SK-N-SH treated with all-trans-retinoic acid at 6 μM for 48 hours (cell line): Measurements from ENCODE around the gene HES1.
A peak's percentile ranks its signal among the peaks of the same experiment; 100 is the strongest.

Experiments used
- ATAC-seq: fragments of 200-7000 bp; cut with Tn5 transposase; 3 replicates; pipeline ENCODE4 v1.9.1; 2020; ENCODE audit warnings: mild to moderate bottlenecking, moderate library complexity
- BACH2 ChIP-seq: fragments of 250-450 bp; sonication (Bioruptor Pico); IDR thresholded peaks from 2 replicates; pipeline ENCODE4 v1.9.0; 2021; ENCODE audit warnings: mild to moderate bottlenecking, borderline replicate concordance
- CSDC2 ChIP-seq: fragments of 250-450 bp; sonication (Bioruptor Pico); IDR thresholded peaks from 2 replicates; pipeline ENCODE4 v1.5.0; 2020; ENCODE audit warnings: mild to moderate bottlenecking, moderate library complexity
- CSRNP3 ChIP-seq: fragments of 250-450 bp; sonication (Bioruptor Pico); IDR thresholded peaks from 2 replicates; pipeline ENCODE4 v1.5.1; 2021; ENCODE audit warnings: mild to moderate bottlenecking, moderate library complexity
- ESRRG ChIP-seq: fragments of 250-450 bp; sonication (Bioruptor Pico); IDR thresholded peaks from 2 replicates; pipeline ENCODE4 v1.6.1; 2021; ENCODE audit warnings: mild to moderate bottlenecking
- GLIS3 ChIP-seq: fragments of 250-450 bp; sonication (Bioruptor Pico); IDR thresholded peaks from 2 replicates; pipeline ENCODE4 v1.5.0; 2020; ENCODE audit warnings: mild to moderate bottlenecking, moderate library complexity
- ISL1 ChIP-seq: fragments of 250-450 bp; sonication (Bioruptor Pico); IDR thresholded peaks from 2 replicates; pipeline ENCODE4 v2.1.2; 2022; ENCODE audit warnings: mild to moderate bottlenecking, moderate library complexity
- OSR1 ChIP-seq: fragments of 250-450 bp; sonication (Bioruptor Pico); IDR thresholded peaks from 2 replicates; pipeline ENCODE4 v1.8.0; 2022; ENCODE audit warnings: moderate library complexity, mild to moderate bottlenecking, inconsistent platforms
- PATZ1 ChIP-seq: fragments of 250-450 bp; sonication (Bioruptor Pico); IDR thresholded peaks from 2 replicates; pipeline ENCODE4 v1.8.0; 2020; ENCODE audit warnings: mild to moderate bottlenecking, moderate library complexity, borderline replicate concordance
- POU6F1 ChIP-seq: fragments of 250-450 bp; sonication (Bioruptor Pico); IDR thresholded peaks from 2 replicates; pipeline ENCODE4 v1.8.0; 2021; ENCODE audit warnings: low read depth, mild to moderate bottlenecking, moderate library complexity, borderline replicate concordance
- PPARA ChIP-seq: fragments of 250-450 bp; sonication (Bioruptor Pico); IDR thresholded peaks from 2 replicates; pipeline ENCODE4 v1.5.0; 2020; ENCODE audit warnings: mild to moderate bottlenecking, borderline replicate concordance
- RARB ChIP-seq: fragments of 250-450 bp; sonication (Bioruptor Pico); IDR thresholded peaks from 2 replicates; pipeline ENCODE4 v1.8.0; 2021; ENCODE audit warnings: mild to moderate bottlenecking, moderate library complexity
- SNAI2 ChIP-seq: fragments of 250-450 bp; sonication (Bioruptor Pico); IDR thresholded peaks from 2 replicates; pipeline ENCODE4 v1.5.0; 2020; ENCODE audit warnings: mild to moderate bottlenecking, moderate library complexity
- TCF4 ChIP-seq: fragments of 250-450 bp; sonication (Bioruptor Pico); IDR thresholded peaks from 2 replicates; pipeline ENCODE4 v1.8.0; 2021; ENCODE audit warnings: mild to moderate bottlenecking, moderate library complexity, borderline replicate concordance
- ZC3H10 ChIP-seq: fragments of 250-450 bp; sonication (Bioruptor Pico); IDR thresholded peaks from 2 replicates; pipeline ENCODE4 v1.5.1; 2021; ENCODE audit warnings: mild to moderate bottlenecking, moderate library complexity
- ZFP3 ChIP-seq: fragments of 250-450 bp; sonication (Bioruptor Pico); IDR thresholded peaks from 2 replicates; pipeline ENCODE4 v1.5.0; 2020; ENCODE audit warnings: mild to moderate bottlenecking, moderate library complexity
- ZFP30 ChIP-seq: fragments of 450-650 bp; formaldehyde crosslinking; IDR thresholded peaks from 2 replicates; pipeline ENCODE4 v1.5.0; 2022; ENCODE audit warnings: mild to moderate bottlenecking, moderate library complexity
- ZNF565 ChIP-seq: fragments of 450-650 bp; formaldehyde crosslinking; conservative IDR thresholded peaks from 2 replicates; pipeline ENCODE4 v1.5.0; 2020; ENCODE audit warnings: low read depth, mild to moderate bottlenecking, moderate library complexity
- ZNF70 ChIP-seq: fragments of 450-650 bp; formaldehyde crosslinking; IDR thresholded peaks from 2 replicates; pipeline ENCODE4 v1.5.0; 2020; ENCODE audit warnings: mild to moderate bottlenecking, moderate library complexity
- ZNF8 ChIP-seq: fragments of 450-650 bp; formaldehyde crosslinking; IDR thresholded peaks from 2 replicates; pipeline ENCODE4 v1.5.0; 2020; ENCODE audit warnings: mild to moderate bottlenecking, moderate library complexity
- TF ChIP-seq, protein P1 (sequence below): fragments of 250-450 bp; sonication (Bioruptor Pico); IDR thresholded peaks from 2 replicates; pipeline ENCODE4 v1.5.1; 2020; ENCODE audit warnings: low read depth, mild to moderate bottlenecking, moderate library complexity

Gene HES1

GRCh38 chr3:194162817-194163584 lies 27.1 kb downstream of the HES1 start (continued):
- TF ChIP-seq GLIS3 (CRISPR knock-in tag) (no peak), CSRNP3 (CRISPR knock-in tag) (no peak), ISL1 (CRISPR knock-in tag) (no peak), ZNF70 (CRISPR knock-in tag) (no peak), PATZ1 (CRISPR knock-in tag) (no peak), SNAI2 (CRISPR knock-in tag) (no peak), ZNF565 (CRISPR knock-in tag) (no peak), BACH2 (no peak)

GRCh38 chr3:194163697-194164096 lies 27.7 kb downstream of the HES1 start:
- ATAC-seq = no peak
- no peak for TF ChIP-seq PATZ1 (CRISPR knock-in tag)
- no peak for TF ChIP-seq POU6F1 (CRISPR knock-in tag)
- TF ChIP-seq PPARA (CRISPR knock-in tag) = no peak
- no peak for TF ChIP-seq ESRRG (CRISPR knock-in tag)
- no peak for TF ChIP-seq ZC3H10 (CRISPR knock-in tag)

DNA sequence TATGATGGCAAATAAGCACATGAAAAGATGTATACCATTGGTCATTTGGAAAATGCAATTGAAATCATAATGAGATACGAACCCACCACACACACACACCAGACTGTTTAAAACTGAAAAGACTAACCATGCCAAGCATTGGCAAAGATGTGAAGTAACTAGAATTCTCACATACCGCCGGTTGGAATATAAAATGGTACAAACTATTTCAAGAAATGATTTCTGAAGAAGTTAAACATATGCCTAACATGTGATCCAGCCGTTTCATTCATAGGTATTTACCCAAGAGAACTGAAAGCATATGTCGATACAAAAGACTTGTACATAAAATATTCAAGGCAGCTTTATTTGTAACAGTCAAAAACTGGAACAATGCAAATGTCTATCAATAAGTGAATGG lies 28.9 kb downstream of the HES1 start:
- TF ChIP-seq PPARA (CRISPR knock-in tag) (no peak), ESRRG (CRISPR knock-in tag) (no peak)
- no peak for ATAC-seq

DNA sequence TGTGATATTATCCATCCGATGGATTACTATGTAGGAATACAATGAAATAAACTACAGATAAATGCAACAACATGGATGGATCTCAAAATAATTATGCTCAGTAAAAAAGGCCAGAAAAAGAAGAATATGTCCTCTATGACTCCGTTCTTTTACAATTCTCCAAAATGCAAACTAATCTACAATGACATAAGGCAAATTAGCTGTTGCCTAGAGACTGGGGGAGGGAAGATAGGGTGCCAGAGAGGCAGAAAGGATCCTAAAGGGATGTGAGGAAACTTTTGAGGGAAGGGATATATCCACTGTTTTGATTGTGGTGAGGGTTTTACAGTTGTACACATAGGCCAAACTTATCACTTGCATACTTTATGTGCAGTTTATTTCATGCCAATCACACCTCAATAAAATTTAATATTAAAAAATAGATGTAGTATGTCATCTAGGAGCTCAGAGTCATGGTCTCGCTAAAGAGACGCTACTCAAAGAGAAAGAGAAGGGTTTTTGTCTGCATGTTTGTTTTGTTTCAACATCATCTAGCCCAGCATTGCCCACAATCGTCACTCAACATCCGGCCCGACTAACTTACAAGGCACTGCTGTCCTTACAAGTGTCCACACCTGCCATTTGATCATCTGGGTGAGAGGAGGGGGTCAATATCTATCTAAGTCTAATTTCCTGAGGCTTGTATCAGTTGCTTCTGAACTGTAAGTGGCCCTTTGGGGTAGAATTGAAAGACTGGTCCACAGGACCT lies 29.5 kb downstream of the HES1 start:
- no peak for ATAC-seq
- TF ChIP-seq CSDC2 (CRISPR knock-in tag) = no peak
- TF ChIP-seq ZC3H10 (CRISPR knock-in tag) = no peak
- no peak for TF ChIP-seq TCF4 (CRISPR knock-in tag)
- TF ChIP-seq OSR1 (CRISPR knock-in tag) = no peak

- peak; percentile 78 for ATAC-seq
- no peak for TF ChIP-seq POU6F1 (CRISPR knock-in tag)
- TF ChIP-seq SNAI2 (CRISPR knock-in tag) = no peak
- TF ChIP-seq, protein P1, sequence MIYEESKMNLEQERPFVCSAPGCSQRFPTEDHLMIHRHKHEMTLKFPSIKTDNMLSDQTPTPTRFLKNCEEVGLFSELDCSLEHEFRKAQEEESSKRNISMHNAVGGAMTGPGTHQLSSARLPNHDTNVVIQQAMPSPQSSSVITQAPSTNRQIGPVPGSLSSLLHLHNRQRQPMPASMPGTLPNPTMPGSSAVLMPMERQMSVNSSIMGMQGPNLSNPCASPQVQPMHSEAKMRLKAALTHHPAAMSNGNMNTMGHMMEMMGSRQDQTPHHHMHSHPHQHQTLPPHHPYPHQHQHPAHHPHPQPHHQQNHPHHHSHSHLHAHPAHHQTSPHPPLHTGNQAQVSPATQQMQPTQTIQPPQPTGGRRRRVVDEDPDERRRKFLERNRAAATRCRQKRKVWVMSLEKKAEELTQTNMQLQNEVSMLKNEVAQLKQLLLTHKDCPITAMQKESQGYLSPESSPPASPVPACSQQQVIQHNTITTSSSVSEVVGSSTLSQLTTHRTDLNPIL (CRISPR knock-in tag) = no peak
- TF ChIP-seq BACH2 = no peak
- TF ChIP-seq ZFP3 (CRISPR knock-in tag) = peak; percentile 78
- no peak for TF ChIP-seq CSDC2 (CRISPR knock-in tag)
- TF ChIP-seq ZFP30 (CRISPR knock-in tag) = no peak
- no peak for TF ChIP-seq RARB (CRISPR knock-in tag)
- no peak for TF ChIP-seq GLIS3 (CRISPR knock-in tag)
- TF ChIP-seq PPARA (CRISPR knock-in tag) = no peak
- no peak; the same call in 1 of the 2 replicates for TF ChIP-seq TCF4 (CRISPR knock-in tag)
- TF ChIP-seq OSR1 (CRISPR knock-in tag) = no peak
- TF ChIP-seq ESRRG (CRISPR knock-in tag) = no peak
- peak; percentile 74; the same call in 1 of the 2 replicates for TF ChIP-seq ZNF70 (CRISPR knock-in tag)
- TF ChIP-seq ZNF8 (CRISPR knock-in tag) = no peak
- no peak for TF ChIP-seq ZNF565 (CRISPR knock-in tag)
Observed at GRCh38 chr3:194166682-194167479, 30.9 kb downstream of the HES1 start.
